ENCODE data around the gene LRRC74A. TPM values are rescaled to one million over a fixed set of nuclear protein-coding genes. Genes with fewer than 3 reads are reported as not detected.
A peak's percentile ranks its signal among the peaks of the same experiment; 100 is the strongest.

LRRC74A gene
- total and polyA plus RNA-seq, 2 of the 4 experiments (the other 2 are of a cell fraction) = not detected

GRCh38 chr14:76777721-76778120 is 48.5 kb upstream of the LRRC74A start:
- H3K23ac ChIP-seq (ENCODE audit: low read depth, low read length) = no peak overlapping the region
- H2AK5ac ChIP-seq (ENCODE audit: low read depth, low read length) = no peak overlapping the region
- no peak overlapping the region for H2BK20ac ChIP-seq (ENCODE audit: low read depth, low read length)
- H3K4me2 ChIP-seq (ENCODE audit: low read depth, low read length) = no peak overlapping the region
- DNase-seq (no peak), ATAC-seq (ENCODE audit: low read depth) (no peak)
- POLR2A ChIA-PET (ENCODE audit: unreplicated experiment) = no interaction called here
- no peak overlapping the region for H3K4me3 ChIP-seq (ENCODE audit: insufficient read depth, low read depth, low read length)
- H2BK5ac ChIP-seq (ENCODE audit: low read depth, low read length, poor library complexity, severe bottlenecking) = no peak overlapping the region
- H2AK9ac ChIP-seq (replicated peaks; ENCODE audit: low read depth, low read length, poor library complexity) = peak overlapping the region; percentile 50
- no TSS peak for BruUV-seq (replicated peaks)
- no peak overlapping the region for H3K18ac ChIP-seq (ENCODE audit: low read depth, low read length)
- in situ Hi-C loops (cut with MboI; ENCODE audit: low sequenced_read_pairs) = no loop called here
- no peak overlapping the region for H4K91ac ChIP-seq (ENCODE audit: insufficient read depth, low read depth, low read length)
- no peak overlapping the region for H2BK15ac ChIP-seq (ENCODE audit: low read depth, low read length)
- H3K14ac ChIP-seq (replicated peaks; ENCODE audit: low read depth, low read length) = no peak overlapping the region
- peaks cover 13% of the 10 kb centered on the region for H3K4me1 ChIP-seq (ENCODE audit: control insufficient read depth, insufficient read depth, low read length)
- H3K36me3 ChIP-seq (ENCODE audit: control insufficient read depth, insufficient read depth, low read length) = peaks cover 8% of the 10 kb centered on the region; the same call in 1 of the 2 replicates
- WGBS, 2 experiments (ENCODE audit: extremely low coverage in 2 of 2, insufficient read length in 1 of 2) = no CpG with 5 or more reads among the region's 9 CpGs
- H2BK120ac ChIP-seq (ENCODE audit: low read depth, low read length) = no peak overlapping the region
- H4K20me1 ChIP-seq (ENCODE audit: insufficient read depth, low read length) = no peaks in the 10 kb centered on the region
- H3K56ac ChIP-seq (ENCODE audit: extremely low read depth, insufficient read depth, low read length) = no peak overlapping the region
- no peak overlapping the region for H4K8ac ChIP-seq (ENCODE audit: low read depth in 2 of 2, low read length in 2 of 2)
- no peak overlapping the region for H3K9ac ChIP-seq (ENCODE audit: low read depth, low read length)
- intact Hi-C loops (cut with micrococcal nuclease) = no loop called here
- H3K9me3 ChIP-seq (ENCODE audit: control insufficient read depth, insufficient read depth, low read length) = no peaks in the 10 kb centered on the region
- CTCF ChIA-PET = no interaction called here
- H3K79me1 ChIP-seq (ENCODE audit: low read depth in 1 of 2, low read length in 2 of 2) = no peaks in the 10 kb centered on the region
- no peak overlapping the region for H2AFZ ChIP-seq (replicated peaks; ENCODE audit: low read length, poor library complexity)
- peaks cover 7% of the 10 kb centered on the region; the same call in 1 of the 2 replicates for H3K9me1 ChIP-seq (ENCODE audit: insufficient read depth, low read length)
- no peak overlapping the region for H4K5ac ChIP-seq (ENCODE audit: low read depth, low read length)
- H3K4ac ChIP-seq (ENCODE audit: low read depth, low read length) = no peak overlapping the region
- no peak for TF ChIP-seq ELK1 (IDR thresholded peaks at IDR 0.05; ENCODE audit: borderline replicate concordance, low read depth, low read length)
- dilution Hi-C loops (cut with HindIII; ENCODE audit: low sequenced_read_pairs, unreplicated experiment) = no loop called here
- H3K27me3 ChIP-seq (ENCODE audit: control insufficient read depth, insufficient read depth, low read length) = no peaks in the 10 kb centered on the region
- no peak overlapping the region for H3K27ac ChIP-seq (ENCODE audit: insufficient read depth, low read length)

All from IMR-90 (cell line).